GM12872 (cell line): ENCODE measurements around the gene SH3BP5.

Experiments
- CTCF ChIP-seq: IDR thresholded peaks from 3 replicates; pipeline ENCODE4 v1.5.1; 2011; ENCODE audit warnings: low read depth, mild to moderate bottlenecking, low read length, moderate library complexity; ENCODE audit not compliant: insufficient read depth

SH3BP5 gene

GRCh38 chr3:15260531-15260930, 71.9 kb downstream of the SH3BP5 start:
- no peak for TF ChIP-seq CTCF

DNA sequence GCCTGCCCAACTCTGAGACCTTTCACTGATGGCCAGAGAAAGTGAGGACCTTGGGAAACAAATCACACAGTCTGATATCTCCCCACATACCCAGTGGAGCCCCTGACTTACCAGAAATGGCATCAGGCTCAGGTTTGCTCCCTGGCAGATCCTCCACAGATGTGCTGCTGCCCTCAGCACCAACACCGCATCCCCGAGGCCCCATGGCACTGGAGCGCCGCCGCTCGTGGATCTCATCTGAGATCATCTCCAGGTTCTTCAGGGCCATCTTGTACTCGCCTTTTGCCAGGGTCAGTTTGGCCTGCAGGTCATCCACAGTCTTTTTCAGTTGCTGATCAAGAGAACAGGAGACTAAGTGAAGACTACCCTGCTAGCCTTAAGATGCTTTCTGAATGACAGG, 73.7 kb downstream of the SH3BP5 start:
- TF ChIP-seq CTCF, result no peak

DNA sequence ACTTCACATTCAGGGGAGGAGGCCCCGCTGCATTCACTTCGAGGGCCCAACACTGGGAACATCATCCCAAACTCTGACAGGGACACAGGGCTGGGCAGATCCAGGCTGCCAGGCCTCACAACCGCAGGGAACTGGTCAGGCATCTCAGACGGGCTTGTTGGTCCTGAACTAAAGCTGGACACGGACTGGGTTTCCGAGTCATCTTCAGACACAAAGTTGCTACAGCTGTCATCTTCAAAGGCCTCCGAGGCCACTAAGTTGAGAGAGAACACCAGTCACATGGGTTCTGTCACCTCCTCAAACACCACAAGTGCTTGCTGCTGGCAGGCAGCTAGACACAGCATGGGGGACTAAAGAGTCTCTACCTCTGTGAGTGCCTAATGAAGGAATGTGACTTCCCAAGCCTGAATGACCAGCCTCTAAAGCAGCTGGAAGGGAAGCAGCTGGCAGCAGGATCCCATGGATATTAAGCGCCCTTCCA, 75.5 kb downstream of the SH3BP5 start:
- no peak for TF ChIP-seq CTCF

DNA sequence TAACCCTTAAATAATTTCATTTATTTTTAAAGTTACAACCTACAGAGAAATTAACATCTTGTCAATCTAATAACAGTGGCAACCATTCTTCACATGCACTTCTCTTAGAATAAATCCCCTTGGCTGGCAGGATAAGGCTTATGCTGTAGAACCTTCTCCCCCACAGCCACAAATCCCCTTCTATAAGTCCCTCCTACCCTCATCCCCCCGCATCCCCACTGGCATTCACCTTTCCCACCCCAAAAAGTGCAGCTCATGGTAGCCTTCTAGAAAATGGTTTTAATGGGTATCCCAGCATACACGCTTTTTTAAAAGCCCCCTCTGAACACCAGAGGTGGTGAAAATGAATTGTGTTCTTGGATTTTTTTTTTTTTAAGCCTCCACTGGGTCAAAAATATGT, 77.2 kb downstream of the SH3BP5 start:
- TF ChIP-seq CTCF, result no peak

- no peak for TF ChIP-seq CTCF
Observed at GRCh38 chr3:15253023-15253697, 79.2 kb downstream of the SH3BP5 start.

DNA sequence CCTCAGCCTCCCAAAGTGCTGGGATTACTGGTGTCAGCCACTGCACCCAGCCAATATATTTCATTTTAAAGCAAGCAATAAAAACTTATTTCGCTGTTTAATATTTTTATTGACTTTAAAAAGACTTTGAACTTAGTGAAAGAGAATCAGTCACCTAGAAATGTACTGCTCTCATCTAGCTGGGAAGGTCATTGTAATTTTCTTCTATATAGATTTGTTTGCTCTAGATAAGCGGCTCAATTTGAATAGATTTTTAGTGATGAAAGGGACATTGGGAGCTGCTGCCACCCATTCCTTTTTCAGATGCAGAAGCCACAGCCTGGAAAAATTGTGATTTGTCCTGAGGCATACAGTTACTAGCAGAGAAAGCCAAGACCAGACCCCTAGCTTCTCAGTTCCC, 86.2 kb downstream of the SH3BP5 start:
- no peak for TF ChIP-seq CTCF

DNA sequence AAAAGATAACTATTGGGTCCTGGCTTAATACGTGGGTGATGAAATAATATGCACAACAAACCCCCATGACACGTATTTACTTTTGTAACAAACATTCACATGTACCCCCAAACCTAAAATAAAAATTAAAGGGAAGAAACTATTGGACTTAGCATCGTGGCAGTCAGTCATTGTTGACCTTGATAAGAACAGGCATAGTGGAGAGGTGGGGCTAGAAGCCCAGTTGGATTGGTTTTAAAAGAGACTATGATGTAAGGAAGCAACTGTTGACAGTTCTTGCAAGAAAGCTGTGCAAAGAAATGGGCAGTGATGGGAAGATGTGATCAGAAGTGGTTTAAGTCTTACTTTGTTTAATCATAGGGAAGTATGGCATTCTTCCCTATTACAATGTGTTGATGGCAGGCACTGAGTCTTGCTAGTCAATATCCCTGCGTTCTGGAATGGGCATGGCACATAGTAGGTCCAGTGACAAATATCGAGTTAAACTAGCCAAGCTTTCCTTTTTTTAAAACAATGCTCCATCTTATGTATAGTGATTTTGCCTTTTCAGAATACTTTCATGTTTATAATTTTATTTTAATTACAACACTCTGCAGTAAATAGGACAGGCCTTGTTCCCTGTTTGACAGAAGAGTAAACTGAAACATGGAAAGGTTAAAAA, 88.4 kb downstream of the SH3BP5 start:
- no peak for TF ChIP-seq CTCF
